Measurements from ENCODE around the gene NUP43.

DNA sequence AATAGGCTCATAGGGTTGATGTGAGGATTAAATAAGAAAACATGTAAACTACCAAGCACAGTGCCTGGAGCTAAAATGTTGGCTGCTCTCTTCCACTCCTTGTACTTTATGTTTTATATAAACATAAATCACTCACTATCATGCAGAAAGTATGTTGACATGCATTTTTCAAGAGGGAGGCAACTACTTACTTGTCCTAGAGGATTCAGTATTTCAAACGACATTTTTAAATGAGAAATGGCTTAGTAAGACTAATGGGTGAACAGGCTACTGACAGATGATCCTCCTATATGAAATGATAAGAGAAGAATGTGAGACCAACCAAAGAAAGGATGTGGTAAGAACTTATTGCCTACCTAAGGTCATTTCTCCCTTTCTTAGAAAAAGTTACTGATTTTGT lies 49.4 kb downstream of the NUP43 start:
- TF ChIP-seq, protein P1, sequence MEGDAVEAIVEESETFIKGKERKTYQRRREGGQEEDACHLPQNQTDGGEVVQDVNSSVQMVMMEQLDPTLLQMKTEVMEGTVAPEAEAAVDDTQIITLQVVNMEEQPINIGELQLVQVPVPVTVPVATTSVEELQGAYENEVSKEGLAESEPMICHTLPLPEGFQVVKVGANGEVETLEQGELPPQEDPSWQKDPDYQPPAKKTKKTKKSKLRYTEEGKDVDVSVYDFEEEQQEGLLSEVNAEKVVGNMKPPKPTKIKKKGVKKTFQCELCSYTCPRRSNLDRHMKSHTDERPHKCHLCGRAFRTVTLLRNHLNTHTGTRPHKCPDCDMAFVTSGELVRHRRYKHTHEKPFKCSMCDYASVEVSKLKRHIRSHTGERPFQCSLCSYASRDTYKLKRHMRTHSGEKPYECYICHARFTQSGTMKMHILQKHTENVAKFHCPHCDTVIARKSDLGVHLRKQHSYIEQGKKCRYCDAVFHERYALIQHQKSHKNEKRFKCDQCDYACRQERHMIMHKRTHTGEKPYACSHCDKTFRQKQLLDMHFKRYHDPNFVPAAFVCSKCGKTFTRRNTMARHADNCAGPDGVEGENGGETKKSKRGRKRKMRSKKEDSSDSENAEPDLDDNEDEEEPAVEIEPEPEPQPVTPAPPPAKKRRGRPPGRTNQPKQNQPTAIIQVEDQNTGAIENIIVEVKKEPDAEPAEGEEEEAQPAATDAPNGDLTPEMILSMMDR (IDR thresholded peaks at IDR 0.05): no peak
- no peak for TF ChIP-seq POLR2A (IDR thresholded peaks at IDR 0.05)
- TF ChIP-seq POLR2AphosphoS5 (IDR thresholded peaks at IDR 0.05): no peak
